ENCODE results near the gene MAMDC4. TPM values are rescaled to one million over a fixed set of nuclear protein-coding genes. Genes with fewer than 3 reads are reported as not detected.

MAMDC4 gene
- total and polyA plus RNA-seq, 2 donors from 2014 or later, result 5.8 to 8.1 TPM

DNA sequence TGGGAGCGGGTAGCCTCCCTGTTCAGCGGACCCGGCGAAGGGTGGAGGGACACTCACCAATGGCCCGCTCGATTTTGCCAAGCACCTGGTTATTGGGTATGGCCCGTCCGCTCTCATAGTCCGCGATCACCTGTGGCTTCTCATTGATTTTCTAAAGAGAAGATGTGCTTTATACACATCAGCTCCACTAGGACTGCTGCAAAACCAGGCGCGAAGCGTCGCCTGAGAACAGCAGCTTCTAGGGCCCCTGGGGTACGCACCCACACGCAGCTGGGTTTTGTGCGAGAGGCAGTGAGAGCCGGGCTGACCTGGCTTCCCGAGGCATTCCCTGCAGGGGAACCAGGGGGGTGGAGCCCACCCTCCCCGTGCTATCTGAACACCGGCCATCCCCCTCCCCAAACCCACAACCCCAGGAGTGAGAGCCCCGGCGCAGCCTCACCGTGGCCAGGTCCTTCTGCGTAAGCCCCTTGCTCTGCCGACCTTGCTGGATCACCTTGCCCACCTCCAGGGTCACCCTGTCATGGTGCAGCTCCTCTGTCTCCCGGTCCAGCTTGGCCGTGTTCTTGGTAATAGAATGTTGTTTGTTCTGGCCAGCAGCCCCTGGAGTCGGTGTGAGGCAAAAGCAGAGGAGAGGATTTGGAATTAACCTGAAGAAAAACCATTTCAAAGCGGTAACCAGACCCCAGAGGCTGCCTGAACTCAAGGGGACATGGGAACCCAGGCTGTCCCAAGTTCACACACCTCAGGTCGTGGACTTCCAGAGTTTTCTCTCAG lies 10.9 kb downstream of the MAMDC4 start:
- H3K9me3 ChIP-seq (ENCODE audit: control insufficient read depth in 2 of 3, insufficient read depth in 1 of 3, low read length in 3 of 3), result no peaks in the 10 kb centered on the region
- no peak for TF ChIP-seq CTCF (IDR thresholded peaks at IDR 0.05; ENCODE audit: borderline replicate concordance, extremely low read depth, insufficient read depth)
- peaks cover 0 to 23% (median 12%) of the 10 kb centered on the region in 3 donors for H3K36me3 ChIP-seq (ENCODE audit: control insufficient read depth in 2 of 3, insufficient read depth in 3 of 3, low read length in 3 of 3)
- peaks cover 0 to 20% (median 15%) of the 10 kb centered on the region in 3 donors for H3K4me1 ChIP-seq (ENCODE audit: control insufficient read depth in 2 of 3, insufficient read depth in 2 of 3, low read depth in 1 of 3, low read length in 3 of 3)
- peak in 1 of 5 donors; percentile 64 for DNase-seq
- FAIRE-seq, result no peak
- H3K9ac ChIP-seq (ENCODE audit: low read length in 3 of 3), result no peak overlapping the region
- no peak overlapping the region for H3K4me3 ChIP-seq (ENCODE audit: low read length in 3 of 3)
- no peak overlapping the region for H3K27ac ChIP-seq (ENCODE audit: low read depth in 2 of 2, low read length in 2 of 2)
- no peaks in the 10 kb centered on the region for H3K27me3 ChIP-seq (ENCODE audit: control insufficient read depth, insufficient read depth, low read length)
- intact Hi-C loops (cut with DNase I), result no loop called here

- no peak for TF ChIP-seq CTCF (IDR thresholded peaks at IDR 0.05; ENCODE audit: borderline replicate concordance, extremely low read depth, insufficient read depth)
- no peaks in the 10 kb centered on the region for H3K27me3 ChIP-seq (ENCODE audit: control insufficient read depth, insufficient read depth, low read length)
- FAIRE-seq (no peak), DNase-seq (peak in 1 of 5 donors; percentile 67)
- peaks cover 0 to 23% (median 12%) of the 10 kb centered on the region in 3 donors for H3K36me3 ChIP-seq (ENCODE audit: control insufficient read depth in 2 of 3, insufficient read depth in 3 of 3, low read length in 3 of 3)
- intact Hi-C loops (cut with DNase I), result no loop called here
- H3K4me3 ChIP-seq (ENCODE audit: low read length in 3 of 3), result no peak overlapping the region
- H3K9ac ChIP-seq (ENCODE audit: low read length in 3 of 3), result peak overlapping the region in 1 of 3 donors; percentile 12
- H3K4me1 ChIP-seq (ENCODE audit: control insufficient read depth in 2 of 3, insufficient read depth in 2 of 3, low read depth in 1 of 3, low read length in 3 of 3), result peaks cover 0 to 20% (median 15%) of the 10 kb centered on the region in 3 donors
- no peaks in the 10 kb centered on the region for H3K9me3 ChIP-seq (ENCODE audit: control insufficient read depth in 2 of 3, insufficient read depth in 1 of 3, low read length in 3 of 3)
- H3K27ac ChIP-seq (ENCODE audit: low read depth in 2 of 2, low read length in 2 of 2), result peak overlapping the region in 1 of 2 donors; percentile 23
Measured at GRCh38 chr9:136863623-136864273, 11.6 kb downstream of the MAMDC4 start.

DNA sequence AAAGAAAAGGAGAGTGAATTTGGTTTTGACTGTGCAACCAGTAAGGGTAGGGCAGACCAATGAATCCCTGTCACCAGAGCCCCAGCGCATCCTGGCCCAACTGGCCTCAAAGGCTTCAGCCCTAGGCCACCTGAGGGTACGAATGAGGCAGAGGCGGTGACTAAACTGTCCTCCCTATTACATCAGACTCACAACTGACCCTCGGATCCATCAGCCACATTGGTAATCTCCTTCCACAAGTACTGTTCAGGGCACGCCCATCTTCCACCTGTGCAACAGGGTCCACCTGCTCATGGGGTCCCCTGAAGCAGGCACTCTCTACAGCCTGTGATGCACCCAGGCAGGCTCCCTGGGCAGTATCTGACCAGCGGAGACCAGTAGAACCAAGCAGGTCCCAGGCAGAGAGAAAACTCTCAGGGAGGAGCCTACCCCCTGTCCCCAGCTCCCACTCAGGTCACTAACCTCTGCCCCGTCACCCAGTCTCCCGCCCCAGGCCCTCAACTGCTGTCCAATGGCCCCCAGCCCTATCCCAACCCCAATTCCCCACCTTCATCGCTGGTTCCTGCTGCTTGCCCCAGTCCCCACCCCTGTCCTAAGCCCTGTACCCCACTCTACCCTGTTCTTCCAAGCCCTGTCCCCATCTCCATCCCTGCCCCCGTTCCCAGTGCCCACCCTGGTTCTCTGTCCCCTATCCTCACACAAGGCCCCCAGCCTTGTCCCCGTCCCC lies 13.1 kb downstream of the MAMDC4 start:
- FAIRE-seq, result no peak
- no peak for DNase-seq
- intact Hi-C loops (cut with DNase I), result no loop called here

More for the DNA sequence above, 13.1 kb downstream of the MAMDC4 start:
- no peaks in the 10 kb centered on the region for H3K9me3 ChIP-seq (ENCODE audit: control insufficient read depth in 2 of 3, insufficient read depth in 1 of 3, low read length in 3 of 3)
- H3K4me3 ChIP-seq (ENCODE audit: low read length in 3 of 3), result peak overlapping the region; percentile 36 to 72 (median 55)
- peak overlapping the region in 2 of 3 donors; percentile 55 to 77 for H3K9ac ChIP-seq (ENCODE audit: low read length in 3 of 3)
- peaks cover 0 to 16% (median 12%) of the 10 kb centered on the region in 3 donors for H3K4me1 ChIP-seq (ENCODE audit: control insufficient read depth in 2 of 3, insufficient read depth in 2 of 3, low read depth in 1 of 3, low read length in 3 of 3)
- no peaks in the 10 kb centered on the region for H3K27me3 ChIP-seq (ENCODE audit: control insufficient read depth, insufficient read depth, low read length)
- no peak overlapping the region for H3K27ac ChIP-seq (ENCODE audit: low read depth in 2 of 2, low read length in 2 of 2)
- peaks cover 0 to 23% (median 12%) of the 10 kb centered on the region in 3 donors for H3K36me3 ChIP-seq (ENCODE audit: control insufficient read depth in 2 of 3, insufficient read depth in 3 of 3, low read length in 3 of 3)
- TF ChIP-seq CTCF (IDR thresholded peaks at IDR 0.05; ENCODE audit: borderline replicate concordance, extremely low read depth, insufficient read depth), result no peak

All from kidney (tissue), 14 donors.